SK-N-MC (cell line): ENCODE results near the gene THBS2.

Experiments used
- EZH2 ChIP-seq: fragments of 200-600 bp; sonication (generic); IDR thresholded peaks from one replicate; pipeline ENCODE4 v1.6.1; 2017; ENCODE audit warnings: antibody characterized with exemption
- FOXP2 ChIP-seq: optimal IDR thresholded peaks from 2 replicates; pipeline ENCODE3; 2011; ENCODE audit warnings: mild to moderate bottlenecking, moderate library complexity; ENCODE audit not compliant: insufficient read depth; ENCODE audit errors: extremely low read length, control extremely low read depth
- POLR2AphosphoS5 ChIP-seq: IDR thresholded peaks from 2 replicates; pipeline ENCODE4 v1.6.1; 2012; ENCODE audit warnings: mild to moderate bottlenecking, low read depth, low read length, borderline replicate concordance

DNA sequence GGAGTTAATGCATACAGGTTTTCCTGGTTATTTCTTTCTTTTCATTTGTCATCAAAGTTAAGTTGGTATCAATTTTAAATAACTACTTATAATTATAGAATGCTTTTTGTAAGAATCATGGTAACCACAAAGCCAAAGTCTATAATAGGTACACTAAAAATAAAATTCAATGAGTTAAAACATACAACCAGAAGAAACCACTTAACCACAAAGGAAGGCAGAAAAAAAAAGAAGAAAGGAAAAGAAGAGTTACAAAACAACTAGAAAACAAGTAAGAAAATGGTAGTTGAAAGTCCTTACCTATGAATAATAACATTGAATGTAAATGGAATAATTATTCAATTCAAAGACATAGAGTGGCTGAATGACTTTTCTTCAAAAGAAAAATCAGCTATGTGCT is 45.6 kb downstream of the THBS2 start:
- TF ChIP-seq EZH2 (no peak), POLR2AphosphoS5 (no peak), FOXP2 (no peak)
